PC-3 (cell line): Measurements from ENCODE around the gene CDC42EP2. TPM values are rescaled to one million over a fixed set of nuclear protein-coding genes. Genes with fewer than 3 reads are reported as not detected.

Source experiments
- ATAC-seq: fragments of 200-7000 bp; cut with Tn5 transposase; 2 replicates; pipeline ENCODE4 v1.9.1; 2020; ENCODE audit warnings: mild to moderate bottlenecking, moderate library complexity
- BruUV-seq: library from RNA; stranded (reverse); fragments of 400-500 nt; replicated peaks from 2 replicates; lab custom pipeline; 2021; lab: Mats Ljungman, UMichigan
- CTCF ChIA-PET: fragments of 300-600 bp; sonication (Branson Sonifier 250); formaldehyde crosslinking; loops from one replicate; lab custom pipeline; 2022; ENCODE audit warnings: antibody characterized with exemption; lab: Charles Lee
- POLR2A ChIA-PET: fragments of 300-600 bp; sonication (Branson Sonifier 250); formaldehyde crosslinking; loops from one replicate; lab custom pipeline; 2022; ENCODE audit warnings: antibody characterized with exemption; ENCODE audit not compliant: unreplicated experiment; lab: Charles Lee
- DNase-seq: peaks from one replicate; pipeline ENCODE4 v3.0.0-alpha.2; 2015
- H2AFZ ChIP-seq: fragments of 300-600 bp; sonication (generic); 2 replicates; pipeline ENCODE4 v1.6.0; 2016; ENCODE audit warnings: antibody characterized with exemption, low read length
- H3F3A ChIP-seq: fragments of 300-600 bp; sonication (generic); one replicate; pipeline ENCODE4 v1.6.0; 2017; ENCODE audit warnings: antibody characterized with exemption, low read length, control low read depth, mild to moderate bottlenecking; ENCODE audit not compliant: unreplicated experiment
- H3K27ac ChIP-seq: fragments of 300-600 bp; sonication (generic); 2 replicates; pipeline ENCODE4 v1.5.1; 2016; ENCODE audit warnings: mild to moderate bottlenecking, low read length
- H3K27me3 ChIP-seq: fragments of 300-600 bp; sonication (generic); 2 replicates; pipeline ENCODE4 v1.6.1; 2016; ENCODE audit warnings: low read length, mixed read lengths
- H3K36me3 ChIP-seq: fragments of 300-600 bp; sonication (generic); 2 replicates; pipeline ENCODE4 v1.6.1; 2016; ENCODE audit warnings: low read depth, mixed run types, low read length, mixed read lengths
- H3K4me1 ChIP-seq: fragments of 300-600 bp; sonication (generic); 2 replicates; pipeline ENCODE4 v1.5.1; 2016; ENCODE audit warnings: low read length; ENCODE audit not compliant: insufficient read depth
- H3K4me2 ChIP-seq: fragments of 300-600 bp; sonication (generic); 2 replicates; pipeline ENCODE4 v1.6.0; 2016; ENCODE audit warnings: low read length
- H3K4me3 ChIP-seq: fragments of 300-600 bp; sonication (generic); 2 replicates; pipeline ENCODE4 v1.5.1; 2016; ENCODE audit warnings: mild to moderate bottlenecking, low read length, mixed read lengths
- H3K79me2 ChIP-seq: fragments of 300-600 bp; sonication (generic); 2 replicates; pipeline ENCODE4 v1.6.1; 2017; ENCODE audit warnings: low read length, mixed read lengths
- H3K9ac ChIP-seq: fragments of 300-600 bp; sonication (generic); 2 replicates; pipeline ENCODE4 v1.6.0; 2016; ENCODE audit warnings: mild to moderate bottlenecking, low read length
- H3K9me2 ChIP-seq: fragments of 300-600 bp; sonication (generic); replicated peaks from 2 replicates; pipeline ENCODE4 v1.6.1; 2016; ENCODE audit warnings: mixed run types, low read length, mixed read lengths
- H3K9me3 ChIP-seq: fragments of 300-600 bp; sonication (generic); 2 replicates; pipeline ENCODE4 v1.6.1; 2016; ENCODE audit warnings: low read length, mixed read lengths
- H4K20me1 ChIP-seq: fragments of 300-600 bp; sonication (generic); 2 replicates; pipeline ENCODE4 v1.6.1; 2016; ENCODE audit warnings: low read length, mixed read lengths
- CTCF ChIP-seq: fragments of 300-600 bp; sonication (generic); conservative IDR thresholded peaks from 2 replicates; pipeline ENCODE4 v1.5.1; 2017; ENCODE audit warnings: antibody characterized with exemption, low read depth, mild to moderate bottlenecking, low read length
- EZH2 ChIP-seq: fragments of 300-600 bp; sonication (generic); IDR thresholded peaks from one replicate; pipeline ENCODE4 v1.6.1; 2017; ENCODE audit warnings: antibody characterized with exemption, mild to moderate bottlenecking, low read length; ENCODE audit not compliant: unreplicated experiment
- EZH2phosphoT487 ChIP-seq: fragments of 300-600 bp; sonication (generic); IDR thresholded peaks from 2 replicates; pipeline ENCODE4 v1.6.1; 2018; ENCODE audit warnings: mild to moderate bottlenecking, antibody characterized with exemption, low read length, borderline replicate concordance
- intact Hi-C: fragments of 100-400 bp; cut with micrococcal nuclease; formaldehyde crosslinking; loops from 2 replicates; pipeline ENCODE4 v1.9.0; 2023
- total RNA-seq: library from RNA; depleted of rRNA; stranded (reverse); fragments of >200 nt; gene quantifications from 2 replicates; pipeline ENCODE4 v1.2.3, GENCODE V29; 2014

Gene CDC42EP2
- total RNA-seq, 1 experiment from 2014 or later: 25.7 TPM

GRCh38 chr11:65334696-65335295 is 20.1 kb downstream of the CDC42EP2 start:
- H3F3A ChIP-seq: no peaks in the 10 kb centered on the region
- POLR2A ChIA-PET: interaction anchor here (0.6 kb wide), 3 partner anchors 18 to 313 kb away, joined by 4 to 13 read pairs (median 9); no protein-coding TSS in a partner anchor
- no peaks in the 10 kb centered on the region for H3K9me3 ChIP-seq
- H3K9me2 ChIP-seq: no peaks in the 10 kb centered on the region
- TF ChIP-seq CTCF (no peak), EZH2phosphoT487 (no peak), EZH2 (no peak)
- intact Hi-C loops: no loop called here
- CTCF ChIA-PET: interaction anchor here (0.6 to 0.8 kb wide), 3 partner anchors 22 to 59 kb away, joined by 6 to 12 read pairs (median 11); no protein-coding TSS in a partner anchor
- peaks cover 12% of the 10 kb centered on the region for H3K4me1 ChIP-seq
- no TSS peak for BruUV-seq
- H3K27ac ChIP-seq: no peak overlapping the region
- peak overlapping the region; percentile 89 for H3K9ac ChIP-seq
- peaks cover 59% of the 10 kb centered on the region for H3K79me2 ChIP-seq
- DNase-seq: no peak
- peak overlapping the region; percentile 87; the same call in 1 of the 2 replicates for H2AFZ ChIP-seq
- H4K20me1 ChIP-seq: peaks cover 24% of the 10 kb centered on the region
- H3K36me3 ChIP-seq: no peaks in the 10 kb centered on the region
- H3K4me3 ChIP-seq: peak overlapping the region; percentile 87
- no peaks in the 10 kb centered on the region for H3K27me3 ChIP-seq
- ATAC-seq: no peak
- peak overlapping the region; percentile 92 for H3K4me2 ChIP-seq

GRCh38 chr11:65338676-65339075 is 24.0 kb downstream of the CDC42EP2 start:
- Histone ChIP-seq H3K27me3 (no peaks in the 10 kb centered on the region), H3K36me3 (peaks cover 29% of the 10 kb centered on the region), H4K20me1 (peaks cover 24% of the 10 kb centered on the region), H3K9ac (no peak overlapping the region), H3K4me1 (peaks cover 8% of the 10 kb centered on the region), H3K9me3 (no peaks in the 10 kb centered on the region), H3K4me2 (no peak overlapping the region), H3K4me3 (no peak overlapping the region), H3K27ac (no peak overlapping the region), H3K9me2 (no peaks in the 10 kb centered on the region), H3K79me2 (peaks cover 61% of the 10 kb centered on the region), H3F3A (no peaks in the 10 kb centered on the region), H2AFZ (no peak overlapping the region)
- no TSS peak for BruUV-seq
- ChIA-PET CTCF (no interaction called here), POLR2A (no interaction called here)
- no peak for ATAC-seq
- DNase-seq: no peak
- intact Hi-C loops: no loop called here
- TF ChIP-seq EZH2phosphoT487: no peak

GRCh38 chr11:65340226-65340625 is 25.6 kb downstream of the CDC42EP2 start:
- Histone ChIP-seq H3K9me3 (no peaks in the 10 kb centered on the region), H3K4me2 (no peak overlapping the region), H3K27me3 (no peaks in the 10 kb centered on the region), H3F3A (no peaks in the 10 kb centered on the region), H3K9ac (no peak overlapping the region), H3K27ac (no peak overlapping the region), H3K79me2 (peaks cover 45% of the 10 kb centered on the region), H3K36me3 (peaks cover 40% of the 10 kb centered on the region), H2AFZ (no peak overlapping the region), H3K4me3 (no peak overlapping the region), H4K20me1 (peaks cover 15% of the 10 kb centered on the region), H3K9me2 (no peaks in the 10 kb centered on the region), H3K4me1 (peaks cover 4% of the 10 kb centered on the region)
- POLR2A ChIA-PET: no interaction called here
- CTCF ChIA-PET: no interaction called here
- no peak for ATAC-seq
- no peak for DNase-seq
- intact Hi-C loops: no loop called here
- no TSS peak for BruUV-seq
- TF ChIP-seq CTCF (no peak), EZH2 (no peak), EZH2phosphoT487 (no peak)
